GM12878 (cell line): ENCODE results near the gene ZBTB32. TPM values are rescaled to one million over a fixed set of nuclear protein-coding genes. Genes with fewer than 3 reads are reported as not detected.
A peak's percentile ranks its signal among the peaks of the same experiment; 100 is the strongest.

Source experiments
- BHLHE40 ChIP-seq, 2 experiments: fragments of 450-650 bp in 1 of 2; IDR thresholded peaks; 2 replicates each; pipeline ENCODE4 v1.6.1; 2011 to 2017; ENCODE audit warnings: low read depth in 2 of 2, borderline replicate concordance in 1 of 2, improper control_type of control experiment in 1 of 2, low read length in 1 of 2, mild to moderate bottlenecking in 1 of 2
- CEBPZ ChIP-seq: fragments of 150-350 bp; IDR thresholded peaks from 2 replicates; pipeline ENCODE4 v1.6.1; 2016; ENCODE audit warnings: low read depth, low read length
- CREB1 ChIP-seq: IDR thresholded peaks from 2 replicates; pipeline ENCODE4 v1.6.1; 2012; ENCODE audit warnings: low read depth, mild to moderate bottlenecking, inconsistent platforms
- E4F1 ChIP-seq: fragments of 450-650 bp; IDR thresholded peaks from 2 replicates; pipeline ENCODE4 v1.6.1; 2018; ENCODE audit warnings: borderline replicate concordance, mild to moderate bottlenecking; ENCODE audit not compliant: partially characterized antibody
- EGR1 ChIP-seq, 2 experiments: IDR thresholded peaks; 1 replicate in 1 of 2; 2 replicates in 1 of 2; pipeline ENCODE4 v1.6.1; 2011 to 2012; ENCODE audit warnings: low read depth in 2 of 2, low read length in 2 of 2, borderline replicate concordance in 1 of 2, mild to moderate bottlenecking in 1 of 2, moderate library complexity in 1 of 2
- FOXM1 ChIP-seq: IDR thresholded peaks from 2 replicates; pipeline ENCODE4 v1.6.1; 2012; ENCODE audit warnings: low read depth, mild to moderate bottlenecking, inconsistent platforms, low read length, moderate library complexity
- MAX ChIP-seq: IDR thresholded peaks from 2 replicates; pipeline ENCODE4 v1.6.1; 2012; ENCODE audit warnings: low read depth, low read length, improper control_type of control experiment
- POLR2A ChIP-seq: IDR thresholded peaks from 2 replicates; pipeline ENCODE4 v1.6.1; 2011; ENCODE audit warnings: low read depth, mild to moderate bottlenecking, low read length
- PRDM15 ChIP-seq: fragments of 450-650 bp; formaldehyde crosslinking; IDR thresholded peaks from 2 replicates; pipeline ENCODE4 v1.4.0; 2020; ENCODE audit warnings: mild to moderate bottlenecking, moderate library complexity
- STAT3 ChIP-seq: IDR thresholded peaks from 2 replicates; pipeline ENCODE4 v1.6.1; 2011; ENCODE audit warnings: low read depth, low read length, improper control_type of control experiment
- TARDBP ChIP-seq: IDR thresholded peaks from 2 replicates; pipeline ENCODE4 v1.6.1; 2016; ENCODE audit warnings: borderline replicate concordance
- ZNF217 ChIP-seq: fragments of 450-650 bp; IDR thresholded peaks from 2 replicates; pipeline ENCODE4 v1.6.1; 2017; ENCODE audit warnings: antibody characterized with exemption, mild to moderate bottlenecking
- ZNF592 ChIP-seq: fragments of 450-650 bp; IDR thresholded peaks from 2 replicates; pipeline ENCODE4 v1.6.1; 2017; ENCODE audit warnings: mild to moderate bottlenecking, moderate library complexity
- ZNF622 ChIP-seq: fragments of 450-650 bp; IDR thresholded peaks from 2 replicates; pipeline ENCODE4 v1.6.1; 2017; ENCODE audit warnings: mild to moderate bottlenecking, inconsistent platforms
- polyA plus RNA-seq, 11 experiments: library from polyadenylated mRNA; depleted of rRNA in 4 of 11; unstranded in 6 of 11; stranded (reverse) in 5 of 11; fragments of >200 nt; fragmentation: Nextera tagmentation in 4 of 11; fragmentation: Illumina TruSeq in 1 of 11; extraction: Ambion mirVana in 4 of 11; extraction: Trizol in 1 of 11; gene quantifications; 1 replicate in 1 of 11; 2 replicates in 10 of 11; pipeline versions ENCODE4 v1.2.1 to v1.2.3, GENCODE V29; 2011 to 2016; ENCODE audit warnings: inconsistent platforms in 2 of 11, missing spikeins in 2 of 11, low read depth in 1 of 11
- total RNA-seq, 4 experiments: library from RNA; depleted of rRNA in 3 of 4; stranded (reverse); fragments of >200 nt in 3 of 4; fragmentation: Illumina TruSeq in 1 of 4; extraction: Trizol in 1 of 4; gene quantifications; 2 replicates each; pipeline versions ENCODE4 v1.2.1 to v1.2.3, GENCODE V29; 2013 to 2021

ZBTB32 gene
- total and polyA plus RNA-seq, 10 of the 15 experiments (the other 5 are each of a cell fraction or from before 2014, with no cell fraction given), result 1.0 to 46.7 (median 16.0) TPM

- no peak for TF ChIP-seq CEBPZ
- no peak for TF ChIP-seq ZNF622
- no peak for TF ChIP-seq ZNF592
- peak; percentile 56 for TF ChIP-seq MAX
- no peak for TF ChIP-seq PRDM15 (CRISPR knock-in tag)
- 0 out of 4 replicates have a peak, but pooled peaks of 1 of the 2 experiments have one; percentile 17 for TF ChIP-seq BHLHE40 (IDR thresholded peaks at IDR 0.05; ENCODE audit: borderline replicate concordance in 1 of 2, low read depth in 2 of 2, low read length in 1 of 2)
- no peak for TF ChIP-seq ZNF217
- peak; percentile 80 for TF ChIP-seq POLR2A
- no peak for TF ChIP-seq E4F1
- no peak for TF ChIP-seq STAT3
- peak; percentile 96 for TF ChIP-seq CREB1
- TF ChIP-seq FOXM1, result no peak; the same call in 1 of the 2 replicates
- no peak; a peak in 1 of 3 replicates for TF ChIP-seq EGR1 (IDR thresholded peaks at IDR 0.05; ENCODE audit: borderline replicate concordance in 1 of 2, low read depth in 2 of 2, low read length in 2 of 2)
- no peak for TF ChIP-seq TARDBP
These were observed 8.5 kb downstream of the ZBTB32 start (continued) for GRCh38 chr19:35712567-35713505.
